ENCODE data around the gene CFAP61.

CFAP61 gene

DNA sequence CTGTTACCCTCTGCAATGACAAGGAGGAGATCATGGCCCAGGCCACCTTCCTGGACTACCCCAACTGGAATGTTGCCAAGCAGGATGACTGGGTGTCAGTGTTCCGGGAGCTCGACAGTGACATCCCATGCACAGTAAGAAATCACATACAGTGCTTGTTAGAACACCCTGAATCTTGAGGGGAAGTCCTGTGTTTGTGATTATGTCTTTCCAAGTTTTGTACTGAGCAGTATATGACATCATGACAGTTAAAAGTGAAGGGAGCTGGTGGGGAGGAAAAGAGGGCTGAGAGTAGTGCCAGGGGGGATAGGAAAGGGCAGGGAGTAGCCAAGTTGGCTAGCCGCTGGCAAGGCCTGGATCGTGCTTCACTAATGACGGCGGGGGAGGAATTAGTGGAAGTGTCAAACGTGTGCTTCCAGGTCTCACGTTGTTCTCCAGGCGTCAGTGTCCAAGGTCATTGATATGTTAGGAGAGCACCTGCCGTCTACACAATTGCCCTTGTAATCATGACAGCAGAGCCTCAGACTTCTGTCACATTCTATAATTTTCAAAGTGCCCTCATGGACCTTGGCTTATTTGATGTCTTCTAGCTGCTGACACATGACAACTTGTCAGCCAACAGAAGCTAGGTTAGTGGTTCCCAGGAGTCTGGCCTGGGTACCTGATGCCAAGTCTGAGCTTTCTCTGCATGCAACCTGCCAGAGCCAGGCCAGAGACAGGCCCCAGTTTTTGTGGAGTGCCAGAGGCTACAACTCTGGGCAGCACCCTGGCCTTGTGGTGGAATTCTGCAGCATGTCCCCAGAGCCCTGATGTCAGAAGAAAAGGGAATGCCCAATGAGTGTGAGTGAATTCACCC lies 18.8 kb downstream of the CFAP61 start:
- Histone ChIP-seq H3K4me3 (IDR thresholded peaks at IDR 0.05; ENCODE audit: insufficient read depth, low read depth, low read length) (no peak overlapping the region), H4K20me1 (ENCODE audit: insufficient read depth) (no peaks in the 10 kb centered on the region), H3K36me3 (ENCODE audit: insufficient read depth) (no peaks in the 10 kb centered on the region), H3K27ac (no peak overlapping the region), H3K9ac (no peak overlapping the region), H3K79me2 (ENCODE audit: insufficient read depth, low read depth) (no peaks in the 10 kb centered on the region), H3K27me3 (ENCODE audit: insufficient read depth, low read depth) (no peaks in the 10 kb centered on the region), H2AFZ (ENCODE audit: low read depth) (no peak overlapping the region), H3K4me1 (ENCODE audit: low read depth, poor library complexity, severe bottlenecking) (no peaks in the 10 kb centered on the region), H3K4me2 (no peak overlapping the region)
- TF ChIP-seq, protein P1, sequence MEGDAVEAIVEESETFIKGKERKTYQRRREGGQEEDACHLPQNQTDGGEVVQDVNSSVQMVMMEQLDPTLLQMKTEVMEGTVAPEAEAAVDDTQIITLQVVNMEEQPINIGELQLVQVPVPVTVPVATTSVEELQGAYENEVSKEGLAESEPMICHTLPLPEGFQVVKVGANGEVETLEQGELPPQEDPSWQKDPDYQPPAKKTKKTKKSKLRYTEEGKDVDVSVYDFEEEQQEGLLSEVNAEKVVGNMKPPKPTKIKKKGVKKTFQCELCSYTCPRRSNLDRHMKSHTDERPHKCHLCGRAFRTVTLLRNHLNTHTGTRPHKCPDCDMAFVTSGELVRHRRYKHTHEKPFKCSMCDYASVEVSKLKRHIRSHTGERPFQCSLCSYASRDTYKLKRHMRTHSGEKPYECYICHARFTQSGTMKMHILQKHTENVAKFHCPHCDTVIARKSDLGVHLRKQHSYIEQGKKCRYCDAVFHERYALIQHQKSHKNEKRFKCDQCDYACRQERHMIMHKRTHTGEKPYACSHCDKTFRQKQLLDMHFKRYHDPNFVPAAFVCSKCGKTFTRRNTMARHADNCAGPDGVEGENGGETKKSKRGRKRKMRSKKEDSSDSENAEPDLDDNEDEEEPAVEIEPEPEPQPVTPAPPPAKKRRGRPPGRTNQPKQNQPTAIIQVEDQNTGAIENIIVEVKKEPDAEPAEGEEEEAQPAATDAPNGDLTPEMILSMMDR (conservative IDR thresholded peaks at IDR 0.05; ENCODE audit: low read depth, low read length), result no peak

DNA sequence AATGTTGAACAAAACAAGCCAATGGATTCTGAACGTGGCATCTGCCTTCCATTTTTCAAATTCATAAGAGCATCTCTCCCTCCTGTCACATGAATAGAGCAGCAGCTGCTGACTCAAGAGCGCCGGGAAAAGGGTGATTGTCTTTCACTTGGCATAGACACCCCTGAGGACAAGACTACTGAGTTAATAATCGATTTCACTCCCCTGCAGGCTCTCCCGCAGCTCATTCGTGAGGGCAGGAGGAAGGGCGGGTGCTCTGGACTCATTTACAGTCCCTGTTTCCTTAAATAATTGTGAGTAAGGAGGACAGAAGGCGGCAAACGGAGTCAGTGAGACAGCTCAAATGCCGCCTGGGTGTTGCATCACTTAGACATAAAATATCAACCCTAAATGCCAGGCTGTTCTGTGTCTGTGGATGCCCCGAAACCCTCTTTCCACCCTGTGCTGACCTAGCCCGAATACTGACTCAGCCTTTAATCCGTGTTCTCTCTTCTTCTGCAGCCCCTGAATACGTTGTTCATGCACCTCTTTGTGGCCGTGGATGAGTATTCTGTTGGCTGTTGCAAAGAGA lies 21.6 kb downstream of the CFAP61 start:
- no peak overlapping the region for H3K27ac ChIP-seq
- no peak overlapping the region for H3K9ac ChIP-seq
- no peaks in the 10 kb centered on the region for H4K20me1 ChIP-seq (ENCODE audit: insufficient read depth)
- H3K36me3 ChIP-seq (ENCODE audit: insufficient read depth), result no peaks in the 10 kb centered on the region
- no peaks in the 10 kb centered on the region for H3K27me3 ChIP-seq (ENCODE audit: insufficient read depth, low read depth)
- H3K79me2 ChIP-seq (ENCODE audit: insufficient read depth, low read depth), result no peaks in the 10 kb centered on the region
- H3K4me1 ChIP-seq (ENCODE audit: low read depth, poor library complexity, severe bottlenecking), result no peaks in the 10 kb centered on the region
- H3K4me2 ChIP-seq, result no peak overlapping the region
- no peak overlapping the region for H2AFZ ChIP-seq (ENCODE audit: low read depth)
- TF ChIP-seq, protein P1 (conservative IDR thresholded peaks at IDR 0.05; ENCODE audit: low read depth, low read length), result no peak
- no peak overlapping the region for H3K4me3 ChIP-seq (IDR thresholded peaks at IDR 0.05; ENCODE audit: insufficient read depth, low read depth, low read length)

DNA sequence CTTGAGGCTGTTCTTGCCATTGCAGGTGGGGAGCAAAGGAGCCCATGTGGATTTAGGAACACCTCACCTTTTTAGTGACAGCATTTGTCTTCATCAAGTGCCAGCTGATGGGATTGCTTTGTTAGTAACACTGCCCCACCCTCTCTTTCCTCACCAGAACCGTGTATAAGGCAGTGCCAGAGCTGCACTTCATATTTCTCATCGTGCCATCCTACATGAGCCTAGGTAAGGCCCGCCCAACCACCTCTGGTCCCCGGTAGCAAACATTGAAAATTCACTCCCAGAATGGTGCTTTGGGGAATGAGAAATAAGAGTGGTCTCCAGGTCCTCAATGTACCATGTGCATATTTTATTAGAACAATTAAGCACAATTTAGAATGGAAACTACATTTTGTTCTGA lies 22.7 kb downstream of the CFAP61 start:
- H3K27ac ChIP-seq, result no peak overlapping the region
- H3K27me3 ChIP-seq (ENCODE audit: insufficient read depth, low read depth), result no peaks in the 10 kb centered on the region
- no peak overlapping the region for H3K4me3 ChIP-seq (IDR thresholded peaks at IDR 0.05; ENCODE audit: insufficient read depth, low read depth, low read length)
- no peaks in the 10 kb centered on the region for H3K36me3 ChIP-seq (ENCODE audit: insufficient read depth)
- H4K20me1 ChIP-seq (ENCODE audit: insufficient read depth), result no peaks in the 10 kb centered on the region
- H3K4me2 ChIP-seq, result no peak overlapping the region
- no peaks in the 10 kb centered on the region for H3K4me1 ChIP-seq (ENCODE audit: low read depth, poor library complexity, severe bottlenecking)
- H2AFZ ChIP-seq (ENCODE audit: low read depth), result no peak overlapping the region
- no peak overlapping the region for H3K9ac ChIP-seq
- TF ChIP-seq, protein P1 (conservative IDR thresholded peaks at IDR 0.05; ENCODE audit: low read depth, low read length), result no peak
- H3K79me2 ChIP-seq (ENCODE audit: insufficient read depth, low read depth), result no peaks in the 10 kb centered on the region

DNA sequence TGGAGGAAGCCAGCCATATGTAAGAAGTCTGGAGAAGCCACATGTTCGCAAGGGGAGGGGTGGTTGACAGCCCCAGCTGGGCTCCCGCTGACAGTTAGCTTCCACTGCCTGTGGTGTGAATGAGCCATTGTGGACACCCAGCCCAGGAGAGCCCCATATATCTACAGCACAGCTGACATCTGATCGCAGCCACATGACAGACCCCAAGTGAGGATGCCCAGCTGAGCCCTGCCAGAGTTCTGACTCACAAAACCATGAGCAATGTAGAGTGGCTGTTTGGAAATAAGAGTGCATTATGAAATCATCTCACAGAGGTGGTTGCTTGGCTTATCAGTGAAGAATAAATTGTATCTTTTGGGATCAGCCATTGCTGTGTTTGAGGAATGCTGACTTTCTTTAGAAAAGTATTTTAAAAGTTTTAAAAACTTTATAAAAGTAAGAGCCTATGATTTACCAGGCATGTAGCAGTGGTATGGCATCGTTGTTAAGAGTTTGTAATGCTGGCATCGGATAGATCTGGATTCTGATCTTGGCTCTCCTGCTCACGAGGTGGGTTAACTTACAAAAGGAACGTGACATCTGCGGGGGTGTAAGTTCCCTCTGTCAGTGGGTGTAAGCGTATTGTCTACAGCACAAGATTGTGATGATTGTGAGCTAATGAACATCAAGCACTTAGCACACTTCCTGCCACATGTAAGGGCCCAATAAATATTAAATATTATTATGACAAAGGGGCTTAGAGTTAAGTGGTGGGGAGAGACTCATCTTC lies 24.1 kb downstream of the CFAP61 start:
- no peaks in the 10 kb centered on the region for H4K20me1 ChIP-seq (ENCODE audit: insufficient read depth)
- H3K4me1 ChIP-seq (ENCODE audit: low read depth, poor library complexity, severe bottlenecking), result no peaks in the 10 kb centered on the region
- H3K27me3 ChIP-seq (ENCODE audit: insufficient read depth, low read depth), result no peaks in the 10 kb centered on the region
- no peaks in the 10 kb centered on the region for H3K36me3 ChIP-seq (ENCODE audit: insufficient read depth)
- H3K4me2 ChIP-seq, result no peak overlapping the region
- no peak overlapping the region for H3K27ac ChIP-seq
- no peak overlapping the region for H2AFZ ChIP-seq (ENCODE audit: low read depth)
- no peak overlapping the region for H3K9ac ChIP-seq
- no peak overlapping the region for H3K4me3 ChIP-seq (IDR thresholded peaks at IDR 0.05; ENCODE audit: insufficient read depth, low read depth, low read length)
- H3K79me2 ChIP-seq (ENCODE audit: insufficient read depth, low read depth), result no peaks in the 10 kb centered on the region
- TF ChIP-seq, protein P1 (conservative IDR thresholded peaks at IDR 0.05; ENCODE audit: low read depth, low read length), result no peak

Data from KMS-11 (cell line).